ENCODE results near the gene KRT16.
"Not testable (repeated sequence)": the region's sequence is repeated elsewhere in the genome, so short reads cannot be mapped to it uniquely, and the experiment has no call there.

The KRT16 gene

GRCh38 chr17:41614098-41614497, 1.5 kb upstream of the KRT16 start:
- no peak for DNase-seq

GRCh38 chr17:41613277-41614082, 913 bp upstream of the KRT16 start:
- DNase-seq = no peak

GRCh38 chr17:41610965-41611640, 1.5 kb downstream of the KRT16 start:
- DNase-seq = no peak

GRCh38 chr17:41610061-41610517, 2.5 kb downstream of the KRT16 start:
- DNase-seq = not testable (repeated sequence)

GRCh38 chr17:41606930-41607329, 5.6 kb downstream of the KRT16 start:
- not testable (repeated sequence) for DNase-seq

GRCh38 chr17:41602524-41602923, 10.0 kb downstream of the KRT16 start:
- DNase-seq = no peak

- no peak for DNase-seq
Measured at GRCh38 chr17:41600318-41600717, 12.2 kb downstream of the KRT16 start.

- DNase-seq = no peak
Measured at GRCh38 chr17:41599680-41600079, 12.9 kb downstream of the KRT16 start.

- no peak for DNase-seq
Measured at GRCh38 chr17:41595585-41595984, 17.0 kb downstream of the KRT16 start.

- DNase-seq = no peak
Measured at GRCh38 chr17:41594363-41594915, 18.1 kb downstream of the KRT16 start.

GRCh38 chr17:41593306-41593981, 19.1 kb downstream of the KRT16 start:
- no peak for DNase-seq

- DNase-seq = no peak
Measured at GRCh38 chr17:41592601-41593305, 19.8 kb downstream of the KRT16 start.

GRCh38 chr17:41589301-41589700, 23.3 kb downstream of the KRT16 start:
- DNase-seq = no peak

GRCh38 chr17:41588126-41588810, 24.3 kb downstream of the KRT16 start:
- DNase-seq = no peak

GRCh38 chr17:41586863-41587495, 25.6 kb downstream of the KRT16 start, which contains the start of gene KRT14:
KRT14 (minus strand) TSS chr17:41586895; CDS start chr17:41586834, 61 bp downstream.
- DNase-seq = no peak

- DNase-seq = no peak
Measured at GRCh38 chr17:41585301-41586056, 27.1 kb downstream of the KRT16 start.

GRCh38 chr17:41584331-41584927, 28.1 kb downstream of the KRT16 start:
- DNase-seq = not testable (repeated sequence)

GRCh38 chr17:41583137-41584127, 29.1 kb downstream of the KRT16 start:
- DNase-seq = no peak
